GM23248 (cell line): Measurements from ENCODE around the gene TLE2. TPM values are rescaled to one million over a fixed set of nuclear protein-coding genes. Genes with fewer than 3 reads are reported as not detected.

ENCODE experiments used
- DNase-seq: peaks from one replicate; pipeline ENCODE4 v3.0.0-alpha.2; 2015
- H2AFZ ChIP-seq: fragments of 200-600 bp; sonication (generic); 2 replicates; pipeline ENCODE4 v1.6.1; 2016; ENCODE audit warnings: antibody characterized with exemption
- H3F3A ChIP-seq: fragments of 200-600 bp; sonication (generic); 2 replicates; pipeline ENCODE4 v1.6.1; 2016; ENCODE audit warnings: mild to moderate bottlenecking, antibody characterized with exemption, mixed run types; ENCODE audit not compliant: insufficient read depth
- H3K27ac ChIP-seq: fragments of 200-600 bp; sonication (generic); 2 replicates; pipeline ENCODE4 v1.5.1; 2016; ENCODE audit warnings: mild to moderate bottlenecking
- H3K27me3 ChIP-seq: fragments of 200-600 bp; sonication (generic); replicated peaks from 2 replicates; pipeline ENCODE4 v1.6.1; 2016; ENCODE audit warnings: mild to moderate bottlenecking; ENCODE audit not compliant: insufficient read depth
- H3K36me3 ChIP-seq: fragments of 200-600 bp; sonication (generic); 2 replicates; pipeline ENCODE4 v1.6.1; 2016; ENCODE audit warnings: low read depth, mild to moderate bottlenecking
- H3K4me1 ChIP-seq: fragments of 200-600 bp; sonication (generic); 2 replicates; pipeline ENCODE4 v1.6.1; 2016; ENCODE audit warnings: mild to moderate bottlenecking; ENCODE audit not compliant: insufficient read depth
- H3K4me2 ChIP-seq: fragments of 200-600 bp; sonication (generic); one replicate; pipeline ENCODE4 v1.6.1; 2016; ENCODE audit warnings: mild to moderate bottlenecking; ENCODE audit not compliant: unreplicated experiment
- H3K4me3 ChIP-seq: fragments of 200-600 bp; sonication (generic); 2 replicates; pipeline ENCODE4 v1.5.1; 2016; ENCODE audit warnings: mild to moderate bottlenecking
- H3K79me2 ChIP-seq: fragments of 200-600 bp; sonication (generic); 2 replicates; pipeline ENCODE4 v1.6.1; 2016; ENCODE audit warnings: mild to moderate bottlenecking; ENCODE audit not compliant: insufficient read depth
- H3K9ac ChIP-seq: fragments of 200-600 bp; sonication (generic); 2 replicates; pipeline ENCODE4 v1.6.1; 2016; ENCODE audit warnings: mild to moderate bottlenecking
- H3K9me2 ChIP-seq: fragments of 200-600 bp; sonication (generic); 2 replicates; pipeline ENCODE4 v1.6.1; 2016; ENCODE audit warnings: mixed run types, mild to moderate bottlenecking, moderate library complexity; ENCODE audit not compliant: insufficient read depth
- H3K9me3 ChIP-seq: fragments of 200-600 bp; sonication (generic); one replicate; pipeline ENCODE4 v1.6.1; 2017; ENCODE audit warnings: low read depth
- H4K20me1 ChIP-seq: fragments of 200-600 bp; sonication (generic); 2 replicates; pipeline ENCODE4 v1.6.0; 2016; ENCODE audit not compliant: insufficient read depth
- EZH2 ChIP-seq: fragments of 200-600 bp; sonication (generic); IDR thresholded peaks from 2 replicates; pipeline ENCODE4 v1.6.1; 2018; ENCODE audit warnings: antibody characterized with exemption, mild to moderate bottlenecking; ENCODE audit not compliant: insufficient read depth, poor library complexity, severe bottlenecking
- EZH2phosphoT487 ChIP-seq: fragments of 200-600 bp; sonication (generic); IDR thresholded peaks from 2 replicates; pipeline ENCODE4 v1.6.1; 2018; ENCODE audit warnings: antibody characterized with exemption, moderate library complexity, mild to moderate bottlenecking, low read depth; ENCODE audit not compliant: insufficient read depth
- WGBS, 2 experiments: methylation state at CpG; one replicate each; pipeline ENCODE4 v1.1.6; 2015 to 2017; ENCODE audit warnings: low lambda C conversion rate in 2 of 2, low coverage in 1 of 2; ENCODE audit errors: missing lambda C conversion rate in 2 of 2; 5-methylcytosine and 5-hydroxymethylcytosine counted together
- in situ Hi-C: fragments of 300-500 bp; cut with MboI; formaldehyde crosslinking; loops from 2 replicates; pipeline ENCODE4 v1.15.0; 2020
- polyA plus RNA-seq: library from polyadenylated mRNA; unstranded; fragments of >200 nt; fragmentation: Nextera tagmentation; extraction: Ambion mirVana; gene quantifications from 2 replicates; pipeline ENCODE4 v1.2.1, GENCODE V29; 2016
- total RNA-seq: library from RNA; depleted of rRNA; stranded (reverse); fragments of >200 nt; shearing (Covaris generic); gene quantifications from 2 replicates; pipeline ENCODE4 v1.2.3, GENCODE V29; 2014

Gene TLE2
- total and polyA plus RNA-seq, 2 experiments from 2014 or later = 3.6 to 10.1 TPM

DNA sequence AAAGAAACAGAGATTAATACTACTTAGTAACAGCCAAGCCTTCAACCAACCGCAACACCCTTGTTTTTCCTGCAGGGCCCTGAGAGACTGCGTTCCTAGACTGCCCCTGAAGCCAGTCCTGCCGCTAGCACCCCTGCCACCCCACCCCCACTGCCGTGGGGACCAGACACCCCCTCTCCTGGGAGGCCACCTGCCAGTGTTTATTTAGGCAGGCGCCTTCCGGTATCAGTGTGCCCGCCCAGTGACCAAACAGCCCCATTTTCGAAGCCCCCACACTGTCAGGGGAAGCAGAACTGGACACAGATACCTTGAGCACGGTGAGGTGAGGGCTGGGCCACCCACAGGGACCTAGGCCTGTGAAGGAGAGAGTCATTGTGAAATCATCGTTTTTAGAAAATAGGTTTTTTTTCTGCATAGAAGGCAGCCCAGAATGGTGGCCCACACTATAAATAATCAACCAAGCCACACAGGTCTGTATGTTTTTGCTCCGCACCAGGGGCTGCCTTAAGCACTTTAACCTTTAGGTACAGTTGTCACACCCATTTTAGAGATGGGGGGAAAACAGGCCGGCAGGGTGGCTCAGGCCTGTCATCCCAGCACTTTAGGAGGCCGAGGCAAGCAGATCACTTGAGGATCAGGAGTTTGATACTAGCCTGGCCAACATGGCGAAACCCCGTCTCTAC, 36.7 kb upstream of the TLE2 start:
- Histone ChIP-seq H2AFZ (no peak overlapping the region), H3K9me3 (no peaks in the 10 kb centered on the region), H3K79me2 (peaks cover 5% of the 10 kb centered on the region), H4K20me1 (no peaks in the 10 kb centered on the region), H3K27ac (no peak overlapping the region), H3K4me2 (no peak overlapping the region), H3F3A (no peaks in the 10 kb centered on the region), H3K27me3 (no peaks in the 10 kb centered on the region), H3K36me3 (no peaks in the 10 kb centered on the region), H3K4me3 (no peak overlapping the region), H3K9me2 (no peaks in the 10 kb centered on the region), H3K4me1 (no peaks in the 10 kb centered on the region), H3K9ac (no peak overlapping the region)
- TF ChIP-seq EZH2phosphoT487 (no peak), EZH2 (no peak)
- WGBS, 2 experiments = 76 to 83% methylated on average over 15 of the region's 15 CpGs
- in situ Hi-C loops = no loop called here
- no peak for DNase-seq

DNA sequence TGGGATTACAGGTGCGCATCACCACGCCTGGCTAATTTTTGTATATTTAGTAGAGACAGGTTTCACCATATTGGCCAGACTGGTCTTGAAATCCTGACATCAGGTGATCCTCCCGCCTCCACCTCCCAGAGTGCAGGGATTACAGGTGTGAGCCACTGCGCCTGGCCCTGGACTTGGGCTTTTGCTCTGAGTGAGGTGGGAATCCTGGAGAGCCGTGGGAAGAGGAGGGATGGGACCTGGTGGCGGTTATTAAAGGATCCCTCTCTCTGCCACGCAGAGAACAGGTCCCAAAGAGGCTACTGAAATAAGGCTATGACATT, 34.9 kb upstream of the TLE2 start:
- DNase-seq = no peak
- H3K36me3 ChIP-seq = 0 out of 2 replicates have a peak, but pooled peaks cover 10% of the 10 kb centered on the region
- in situ Hi-C loops = no loop called here
- WGBS, 2 experiments = 96 to 98% methylated on average over 7 of the region's 7 CpGs
- no peak overlapping the region for H3K4me2 ChIP-seq
- H3K27ac ChIP-seq = no peak overlapping the region
- no peaks in the 10 kb centered on the region for H3K9me3 ChIP-seq
- no peaks in the 10 kb centered on the region for H3K9me2 ChIP-seq
- H3K4me1 ChIP-seq = no peaks in the 10 kb centered on the region
- TF ChIP-seq EZH2phosphoT487 (no peak), EZH2 (no peak)
- H3K4me3 ChIP-seq = no peak overlapping the region
- no peak overlapping the region for H3K9ac ChIP-seq
- no peak overlapping the region for H2AFZ ChIP-seq
- no peaks in the 10 kb centered on the region for H3K27me3 ChIP-seq
- H3F3A ChIP-seq = no peaks in the 10 kb centered on the region
- H4K20me1 ChIP-seq = no peaks in the 10 kb centered on the region
- peaks cover 22% of the 10 kb centered on the region for H3K79me2 ChIP-seq

DNA sequence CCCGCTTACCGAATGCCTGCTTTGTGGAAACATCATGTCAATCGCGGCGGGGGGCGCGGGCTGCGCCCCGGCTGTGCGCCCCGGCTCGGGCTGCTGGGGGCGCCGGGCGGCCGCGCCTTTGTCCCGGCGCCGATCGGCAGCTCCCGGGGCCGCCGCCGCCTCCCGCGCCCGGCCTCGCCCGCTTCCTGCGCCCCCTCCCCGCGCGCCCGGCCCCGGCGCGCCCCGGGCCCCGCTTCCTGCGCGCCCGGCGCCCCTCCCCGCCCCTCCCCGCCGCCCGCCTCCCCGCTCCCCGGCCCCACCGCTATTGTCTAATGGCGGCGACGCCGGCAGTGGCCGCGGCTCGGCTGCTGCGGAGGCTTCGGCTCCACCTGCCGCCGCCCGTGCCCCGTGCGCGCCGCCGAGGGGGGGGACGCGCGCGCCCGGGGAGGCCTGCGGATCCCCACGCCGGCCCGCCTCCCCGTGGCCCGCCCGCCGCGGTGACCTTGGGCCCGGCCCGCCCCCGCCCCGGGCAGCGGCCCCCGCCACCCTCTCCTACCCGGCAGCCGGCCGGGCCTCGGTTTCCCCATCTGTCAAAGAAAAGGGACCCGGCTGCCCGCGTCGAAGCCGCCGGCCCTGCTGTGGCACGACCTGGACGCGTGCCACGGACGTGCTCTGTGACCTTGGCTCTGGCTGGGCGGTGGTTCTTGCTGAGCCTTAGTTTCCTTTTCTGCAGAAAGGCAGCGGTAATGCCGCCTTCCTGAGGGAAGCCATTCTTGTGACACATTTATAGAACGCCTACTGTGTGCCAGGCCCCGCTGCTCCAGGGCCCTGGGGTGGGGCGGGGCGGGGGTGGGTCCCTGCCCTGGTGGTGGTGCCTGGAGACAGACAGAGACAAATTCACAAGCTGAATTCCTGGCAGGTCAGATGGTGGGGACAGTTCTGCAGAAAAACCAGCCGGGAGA, 33.4 kb upstream of the TLE2 start, which contains the start of gene TLE5:
TSS of gene TLE5 (minus strand) at position 331 of the 941 bp plus-strand sequence. CDS start at position 36, 295 bp downstream.
- H3K9me2 ChIP-seq = no peaks in the 10 kb centered on the region
- H3K9me3 ChIP-seq = no peaks in the 10 kb centered on the region
- H3K27me3 ChIP-seq = no peaks in the 10 kb centered on the region
- H3K79me2 ChIP-seq = peaks cover 35% of the 10 kb centered on the region
- no peaks in the 10 kb centered on the region for H3F3A ChIP-seq
- 0 out of 2 replicates have a peak, but pooled peaks cover 14% of the 10 kb centered on the region for H3K36me3 ChIP-seq
- H3K27ac ChIP-seq = peak within 1 kb of the TSS; percentile 16; the same call in 1 of the 2 replicates
- 0 out of 2 replicates have a peak, but pooled peaks cover 4% of the 10 kb centered on the region for H4K20me1 ChIP-seq
- peak within 1 kb of the TSS; percentile 88 for H3K9ac ChIP-seq
- WGBS, 2 experiments = 3 to 5% methylated on average over 19 to 55 of the region's 111 CpGs
- peak within 1 kb of the TSS; percentile 78 for H2AFZ ChIP-seq
- DNase-seq = peak; percentile 79
- peak within 1 kb of the TSS; percentile 96 for H3K4me2 ChIP-seq
- in situ Hi-C loops = no loop called here
- peak within 1 kb of the TSS; percentile 78 for H3K4me3 ChIP-seq
- TF ChIP-seq EZH2 (no peak), EZH2phosphoT487 (no peak)
- no peaks in the 10 kb centered on the region for H3K4me1 ChIP-seq
